OCI-LY7 (cell line): ENCODE data around the gene PHF5A. TPM values are rescaled to one million over a fixed set of nuclear protein-coding genes. Genes with fewer than 3 reads are reported as not detected.

Experiments
- BruUV-seq: library from RNA; stranded (reverse); fragments of 400-500 nt; replicated peaks from 2 replicates; lab custom pipeline; 2021; lab: Mats Ljungman, UMichigan
- CTCF ChIA-PET: fragments of 300-600 bp; sonication (Branson Sonifier 250); formaldehyde crosslinking; loops from one replicate; lab custom pipeline; 2022; ENCODE audit warnings: antibody characterized with exemption; ENCODE audit not compliant: unreplicated experiment; lab: Charles Lee
- POLR2A ChIA-PET: fragments of 300-600 bp; sonication (Branson Sonifier 250); formaldehyde crosslinking; loops from one replicate; lab custom pipeline; 2022; ENCODE audit warnings: antibody characterized with exemption; lab: Charles Lee
- DNase-seq: peaks from one replicate; pipeline ENCODE4 v3.0.0-alpha.2; 2015; ENCODE audit warnings: low spot score
- H2AFZ ChIP-seq: fragments of 200-600 bp; sonication (generic), shearing (Covaris generic); 2 replicates; pipeline ENCODE4 v1.6.1; 2014; ENCODE audit warnings: mild to moderate bottlenecking, antibody characterized with exemption, low read length, moderate library complexity
- H3K27ac ChIP-seq: fragments of 200-600 bp; sonication (generic); 2 replicates; pipeline ENCODE4 v1.5.1; 2014; ENCODE audit warnings: mixed run types, low read depth, mild to moderate bottlenecking, moderate library complexity, low read length, inconsistent platforms; ENCODE audit not compliant: poor library complexity, severe bottlenecking
- H3K36me3 ChIP-seq: fragments of 200-600 bp; sonication (generic); 2 replicates; pipeline ENCODE4 v1.6.1; 2014; ENCODE audit warnings: mild to moderate bottlenecking, antibody characterized with exemption, low read length, moderate library complexity, mixed read lengths; ENCODE audit not compliant: insufficient read depth
- H3K4me1 ChIP-seq: fragments of 200-600 bp; sonication (generic); 2 replicates; pipeline ENCODE4 v1.5.1; 2014; ENCODE audit warnings: mild to moderate bottlenecking, low read length; ENCODE audit not compliant: insufficient read depth, poor library complexity, severe bottlenecking
- H3K4me2 ChIP-seq: fragments of 200-600 bp; sonication (generic); 2 replicates; pipeline ENCODE4 v1.6.1; 2014; ENCODE audit warnings: mild to moderate bottlenecking, low read length
- H3K4me3 ChIP-seq: fragments of 200-600 bp; sonication (generic); 2 replicates; pipeline ENCODE4 v1.5.1; 2014; ENCODE audit warnings: mild to moderate bottlenecking, low read depth, low read length; ENCODE audit not compliant: poor library complexity, severe bottlenecking
- H3K79me2 ChIP-seq: fragments of 200-600 bp; sonication (generic); 2 replicates; pipeline ENCODE4 v1.6.1; 2016; ENCODE audit warnings: low read depth, mild to moderate bottlenecking, low read length, moderate library complexity, mixed read lengths; ENCODE audit not compliant: insufficient read depth
- H3K9me2 ChIP-seq: fragments of 200-600 bp; sonication (generic); 2 replicates; pipeline ENCODE4 v1.6.1; 2016; ENCODE audit warnings: mild to moderate bottlenecking, low read length, mixed read lengths; ENCODE audit not compliant: insufficient read depth
- H3K9me3 ChIP-seq: fragments of 200-600 bp; sonication (generic); 2 replicates; pipeline ENCODE4 v1.6.1; 2014; ENCODE audit warnings: mild to moderate bottlenecking, mixed run types, low read length, mixed read lengths
- H4K20me1 ChIP-seq: fragments of 200-600 bp; sonication (generic); 2 replicates; pipeline ENCODE4 v1.6.1; 2014; ENCODE audit warnings: mild to moderate bottlenecking, antibody characterized with exemption, low read length, moderate library complexity, mixed read lengths; ENCODE audit not compliant: insufficient read depth
- EZH2phosphoT487 ChIP-seq: fragments of 200-600 bp; sonication (generic); IDR thresholded peaks from 2 replicates; pipeline ENCODE4 v1.6.1; 2018; ENCODE audit warnings: low read depth, borderline replicate concordance, mild to moderate bottlenecking, mixed run types, antibody characterized with exemption, low read length, moderate library complexity, mixed read lengths
- intact Hi-C: fragments of 100-400 bp; cut with micrococcal nuclease; formaldehyde crosslinking; loops from one replicate; pipeline ENCODE4 v1.10.0; 2022; ENCODE audit not compliant: unreplicated experiment
- total RNA-seq, 2 experiments: library from RNA; depleted of rRNA in 1 of 2; stranded (reverse); fragments of >200 nt in 1 of 2; shearing (Covaris generic) in 1 of 2; gene quantifications; 2 replicates each; pipeline ENCODE4 v1.2.3, GENCODE V29; 2014 to 2022
- TF ChIP-seq, protein P1 (sequence below): fragments of 200-600 bp; sonication (generic); conservative IDR thresholded peaks from 2 replicates; pipeline ENCODE4 v1.5.1; 2014; ENCODE audit warnings: mild to moderate bottlenecking, antibody characterized with exemption, low read length, moderate library complexity, mixed read lengths

The PHF5A gene
- total RNA-seq, 2 experiments from 2014 or later = 60.9 to 87.9 TPM

DNA sequence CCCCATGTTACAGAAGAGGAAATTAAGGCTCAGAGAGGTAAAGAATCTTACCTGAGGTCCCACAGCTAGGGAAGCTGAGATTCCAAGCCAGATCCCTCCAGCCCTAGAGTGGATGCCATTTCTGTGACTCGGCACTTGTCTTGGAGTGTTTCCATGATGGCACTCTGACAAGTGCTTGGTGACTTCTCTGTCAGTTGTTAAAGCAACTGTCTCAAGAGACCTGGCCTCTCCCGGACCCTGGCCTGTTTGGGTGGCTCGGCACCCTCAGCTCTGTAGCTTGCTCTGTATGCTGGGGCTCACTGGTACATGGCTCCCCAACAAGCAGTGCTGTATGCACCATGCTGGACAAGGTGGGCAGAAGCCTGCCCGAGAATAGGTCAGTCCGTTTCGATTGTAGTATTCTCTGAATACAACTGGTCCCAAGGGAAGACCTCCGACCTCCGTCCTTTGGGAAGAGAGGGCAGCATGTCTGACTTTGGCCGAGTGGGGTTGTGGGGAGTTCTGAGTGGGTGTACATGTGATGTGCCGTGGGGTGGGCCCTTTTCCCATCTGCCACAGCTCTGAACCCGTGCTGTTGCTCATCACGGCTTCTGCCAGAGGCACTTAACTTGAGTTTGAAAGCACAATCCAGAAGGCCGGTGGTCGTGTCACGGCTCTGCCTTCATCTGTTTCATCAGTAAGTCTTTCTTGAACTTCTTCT lies 12.8 kb upstream of the PHF5A start:
- Histone ChIP-seq H3K9me2 (no peaks in the 10 kb centered on the region), H3K4me1 (peaks cover 47% of the 10 kb centered on the region), H3K27ac (no peak overlapping the region), H3K36me3 (peaks cover 61% of the 10 kb centered on the region), H4K20me1 (peaks cover 31% of the 10 kb centered on the region), H2AFZ (no peak overlapping the region), H3K9me3 (no peaks in the 10 kb centered on the region), H3K4me3 (no peak overlapping the region), H3K79me2 (peaks cover 97% of the 10 kb centered on the region), H3K4me2 (peak overlapping the region; percentile 25; the same call in 1 of the 2 replicates)
- CTCF ChIA-PET = no interaction called here
- intact Hi-C loops = no loop called here
- no peak for DNase-seq
- POLR2A ChIA-PET = interaction anchor here (0.7 kb wide), 1 partner anchor 8 kb away, joined by 4 read pairs; no protein-coding TSS in a partner anchor
- no TSS peak for BruUV-seq
- TF ChIP-seq, protein P1, sequence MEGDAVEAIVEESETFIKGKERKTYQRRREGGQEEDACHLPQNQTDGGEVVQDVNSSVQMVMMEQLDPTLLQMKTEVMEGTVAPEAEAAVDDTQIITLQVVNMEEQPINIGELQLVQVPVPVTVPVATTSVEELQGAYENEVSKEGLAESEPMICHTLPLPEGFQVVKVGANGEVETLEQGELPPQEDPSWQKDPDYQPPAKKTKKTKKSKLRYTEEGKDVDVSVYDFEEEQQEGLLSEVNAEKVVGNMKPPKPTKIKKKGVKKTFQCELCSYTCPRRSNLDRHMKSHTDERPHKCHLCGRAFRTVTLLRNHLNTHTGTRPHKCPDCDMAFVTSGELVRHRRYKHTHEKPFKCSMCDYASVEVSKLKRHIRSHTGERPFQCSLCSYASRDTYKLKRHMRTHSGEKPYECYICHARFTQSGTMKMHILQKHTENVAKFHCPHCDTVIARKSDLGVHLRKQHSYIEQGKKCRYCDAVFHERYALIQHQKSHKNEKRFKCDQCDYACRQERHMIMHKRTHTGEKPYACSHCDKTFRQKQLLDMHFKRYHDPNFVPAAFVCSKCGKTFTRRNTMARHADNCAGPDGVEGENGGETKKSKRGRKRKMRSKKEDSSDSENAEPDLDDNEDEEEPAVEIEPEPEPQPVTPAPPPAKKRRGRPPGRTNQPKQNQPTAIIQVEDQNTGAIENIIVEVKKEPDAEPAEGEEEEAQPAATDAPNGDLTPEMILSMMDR = no peak
- no peak for TF ChIP-seq EZH2phosphoT487

DNA sequence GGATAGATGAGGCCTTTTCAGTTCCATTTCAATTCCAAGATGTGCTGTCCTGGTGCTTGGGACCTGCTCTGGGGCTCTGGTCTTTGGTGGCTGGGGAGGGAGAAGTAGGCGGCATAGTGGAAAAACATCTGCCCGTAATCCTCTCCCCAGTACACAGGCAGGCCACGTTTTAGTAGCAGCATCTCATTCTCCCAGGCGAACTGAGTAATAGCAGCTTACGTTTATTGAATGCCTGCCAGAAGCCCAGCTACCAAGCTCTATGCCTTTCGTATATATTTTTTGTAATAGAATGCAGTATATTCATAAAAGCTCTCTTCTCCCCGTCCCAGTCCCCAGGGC lies 11.9 kb upstream of the PHF5A start:
- Histone ChIP-seq H2AFZ (no peak overlapping the region), H3K27ac (no peak overlapping the region), H3K9me3 (no peaks in the 10 kb centered on the region), H3K4me3 (no peak overlapping the region), H3K4me2 (no peak overlapping the region; the same call in 1 of the 2 replicates), H3K4me1 (peaks cover 47% of the 10 kb centered on the region), H3K36me3 (peaks cover 61% of the 10 kb centered on the region), H3K79me2 (peaks cover 99% of the 10 kb centered on the region), H3K9me2 (no peaks in the 10 kb centered on the region), H4K20me1 (peaks cover 28% of the 10 kb centered on the region)
- DNase-seq = no peak
- POLR2A ChIA-PET = interaction anchor here (0.7 kb wide), 1 partner anchor 99 kb away, joined by 4 read pairs; the partner anchor contains the start of gene TEF
- CTCF ChIA-PET = no interaction called here
- intact Hi-C loops = no loop called here
- no TSS peak for BruUV-seq
- TF ChIP-seq, protein P1 = no peak
- TF ChIP-seq EZH2phosphoT487 = no peak
